HEK293 (cell line): ENCODE measurements around the gene MACROH2A2.

Source experiments
- MZF1 ChIP-seq: fragments of 450-650 bp; formaldehyde crosslinking; IDR thresholded peaks from 2 replicates; pipeline ENCODE4 v1.5.1; 2017; ENCODE audit warnings: missing biosample characterization, missing genetic modification characterization, borderline replicate concordance
- PATZ1 ChIP-seq: fragments of 450-650 bp; formaldehyde crosslinking; IDR thresholded peaks from 2 replicates; pipeline ENCODE4 v1.5.1; 2016; ENCODE audit warnings: missing biosample characterization, missing genetic modification characterization
- YY2 ChIP-seq: fragments of 450-650 bp; formaldehyde crosslinking; IDR thresholded peaks from 2 replicates; pipeline ENCODE4 v1.5.1; 2016; ENCODE audit warnings: missing biosample characterization, missing genetic modification characterization
- ZNF221 ChIP-seq: fragments of 450-650 bp; formaldehyde crosslinking; IDR thresholded peaks from 2 replicates; pipeline ENCODE4 v1.5.1; 2017; ENCODE audit warnings: missing biosample characterization, missing genetic modification characterization, borderline replicate concordance
- ZNF335 ChIP-seq: fragments of 450-650 bp; formaldehyde crosslinking; conservative IDR thresholded peaks from 2 replicates; pipeline ENCODE4 v1.5.1; 2016; ENCODE audit warnings: missing biosample characterization, missing genetic modification characterization
- ZNF423 ChIP-seq: fragments of 450-650 bp; formaldehyde crosslinking; IDR thresholded peaks from 2 replicates; pipeline ENCODE4 v1.5.1; 2016; ENCODE audit warnings: missing biosample characterization, missing genetic modification characterization
- ZNF555 ChIP-seq: fragments of 450-650 bp; formaldehyde crosslinking; conservative IDR thresholded peaks from 2 replicates; pipeline ENCODE4 v1.5.1; 2017; ENCODE audit warnings: missing biosample characterization, mild to moderate bottlenecking, missing genetic modification characterization, inconsistent platforms
- TF ChIP-seq, protein P1 (sequence below): fragments of 450-650 bp; formaldehyde crosslinking; IDR thresholded peaks from 2 replicates; pipeline ENCODE4 v1.5.1; 2016; ENCODE audit warnings: missing biosample characterization, missing genetic modification characterization

GRCh38 chr10:70155255-70155838, 102.7 kb downstream of the MACROH2A2 start:
- TF ChIP-seq ZNF221 (tag by site-specific recombination) (no peak), ZNF555 (tag by site-specific recombination) (no peak), MZF1 (no peak), ZNF335 (no peak), YY2 (tag by site-specific recombination) (no peak), PATZ1 (tag by site-specific recombination) (no peak), ZNF423 (tag by site-specific recombination) (no peak)
- TF ChIP-seq, protein P1, sequence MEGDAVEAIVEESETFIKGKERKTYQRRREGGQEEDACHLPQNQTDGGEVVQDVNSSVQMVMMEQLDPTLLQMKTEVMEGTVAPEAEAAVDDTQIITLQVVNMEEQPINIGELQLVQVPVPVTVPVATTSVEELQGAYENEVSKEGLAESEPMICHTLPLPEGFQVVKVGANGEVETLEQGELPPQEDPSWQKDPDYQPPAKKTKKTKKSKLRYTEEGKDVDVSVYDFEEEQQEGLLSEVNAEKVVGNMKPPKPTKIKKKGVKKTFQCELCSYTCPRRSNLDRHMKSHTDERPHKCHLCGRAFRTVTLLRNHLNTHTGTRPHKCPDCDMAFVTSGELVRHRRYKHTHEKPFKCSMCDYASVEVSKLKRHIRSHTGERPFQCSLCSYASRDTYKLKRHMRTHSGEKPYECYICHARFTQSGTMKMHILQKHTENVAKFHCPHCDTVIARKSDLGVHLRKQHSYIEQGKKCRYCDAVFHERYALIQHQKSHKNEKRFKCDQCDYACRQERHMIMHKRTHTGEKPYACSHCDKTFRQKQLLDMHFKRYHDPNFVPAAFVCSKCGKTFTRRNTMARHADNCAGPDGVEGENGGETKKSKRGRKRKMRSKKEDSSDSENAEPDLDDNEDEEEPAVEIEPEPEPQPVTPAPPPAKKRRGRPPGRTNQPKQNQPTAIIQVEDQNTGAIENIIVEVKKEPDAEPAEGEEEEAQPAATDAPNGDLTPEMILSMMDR (tag by site-specific recombination), result no peak
